Testis (tissue), 2 donors: ENCODE results near the gene PRR18.

Experiments
- CTCF ChIP-seq, 3 experiments: fragments of 450-650 bp in 2 of 3; fragments of 200-600 bp in 1 of 3; sonication (generic) in 1 of 3; IDR thresholded peaks; one replicate each; pipeline ENCODE4 v1.5.1; 2016 to 2019; ENCODE audit warnings: antibody characterized with exemption in 3 of 3, mild to moderate bottlenecking in 2 of 3, moderate library complexity in 1 of 3
- POLR2A ChIP-seq: fragments of 450-650 bp; IDR thresholded peaks from one replicate; pipeline ENCODE4 v1.6.1; 2017; ENCODE audit warnings: antibody characterized with exemption, mild to moderate bottlenecking, moderate library complexity

GRCh38 chr6:166331503-166332415, 23.6 kb upstream of the PRR18 start:
- TF ChIP-seq CTCF (IDR thresholded peaks at IDR 0.05) (no peak), POLR2A (no peak)
